ENCODE measurements around the gene C17orf58.

- no peak for TF ChIP-seq POLR2AphosphoS5 (IDR thresholded peaks at IDR 0.05; ENCODE audit: low read depth, low read length)
- TF ChIP-seq REST (IDR thresholded peaks at IDR 0.05; ENCODE audit: insufficient read depth in 1 of 2, low read depth in 2 of 2, low read length in 2 of 2), result no peak
Measured at GRCh38 chr17:68036304-68037147, 40.3 kb upstream of the C17orf58 start.
